ENCODE measurements around the gene MIAT.

MIAT gene

DNA sequence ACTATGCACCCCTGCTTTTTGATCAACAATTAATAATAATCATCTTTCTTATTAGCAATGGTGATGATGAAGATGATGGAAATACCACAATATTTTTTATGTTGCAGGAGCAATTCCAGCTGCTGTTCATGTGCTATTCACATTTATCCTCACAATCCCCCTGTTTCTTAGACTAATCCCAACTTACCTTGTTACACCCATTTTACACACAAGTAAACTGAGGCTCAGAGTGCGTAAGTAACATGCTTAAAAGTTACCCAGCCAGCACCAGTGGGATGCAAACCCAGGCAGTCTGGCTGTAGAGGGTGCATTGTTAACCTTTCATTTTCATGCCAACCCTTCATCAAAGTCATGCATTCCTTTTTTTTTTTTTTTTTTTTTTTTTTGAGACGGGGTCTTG is 37.2 kb upstream of the MIAT start:
- H3K9ac ChIP-seq (ENCODE audit: insufficient read length, low read depth), result no peak overlapping the region
- H3K4me3 ChIP-seq (ENCODE audit: insufficient read length, low read depth), result no peak overlapping the region
- no peak for DNase-seq (ENCODE audit: low read depth, low spot score)
- peaks cover 6% of the 10 kb centered on the region for H3K4me1 ChIP-seq (ENCODE audit: insufficient read depth, insufficient read length)
- no peaks in the 10 kb centered on the region for H3K27me3 ChIP-seq (ENCODE audit: insufficient read depth, insufficient read length)
- H3K9me3 ChIP-seq (ENCODE audit: insufficient read depth, low read length), result no peaks in the 10 kb centered on the region; the same call in 1 of the 2 replicates
- H3K36me3 ChIP-seq (ENCODE audit: insufficient read depth, insufficient read length, low read length), result no peaks in the 10 kb centered on the region
- no peak for TF ChIP-seq SUZ12 (IDR thresholded peaks at IDR 0.05; ENCODE audit: extremely low read depth, insufficient read depth, insufficient read length)
- TF ChIP-seq YY1 (IDR thresholded peaks at IDR 0.05; ENCODE audit: insufficient read depth, insufficient read length), result no peak
- TF ChIP-seq ZNF274 (IDR thresholded peaks at IDR 0.05; ENCODE audit: low read depth, low read length), result no peak

DNA sequence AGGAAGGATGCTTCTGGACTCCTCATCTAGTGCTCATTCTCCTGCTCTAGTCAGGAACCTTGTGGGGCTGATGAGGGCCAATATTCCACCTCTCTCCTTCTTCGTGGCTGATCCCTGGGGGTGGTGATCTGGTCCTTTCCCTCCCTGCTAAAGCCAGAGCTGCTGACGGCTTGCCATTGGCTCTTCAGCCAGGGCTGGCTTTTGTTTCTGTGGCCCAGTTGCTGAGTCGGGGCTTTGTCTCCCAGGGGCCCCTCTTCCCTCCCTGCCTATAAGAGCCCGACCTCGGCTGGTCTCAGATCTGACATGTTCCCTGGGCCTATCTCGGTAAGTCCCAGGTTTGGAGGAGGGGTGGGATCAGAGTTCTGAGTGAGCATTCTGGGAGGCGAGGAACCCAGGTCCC is 35.7 kb upstream of the MIAT start, which contains the start of gene CRYBA4:
Gene CRYBA4 (plus strand): TSS at position 301 of the 400 bp plus-strand sequence. CDS start 634 bp downstream, outside the sequence.
- TF ChIP-seq YY1 (IDR thresholded peaks at IDR 0.05; ENCODE audit: insufficient read depth, insufficient read length), result no peak
- TF ChIP-seq SUZ12 (IDR thresholded peaks at IDR 0.05; ENCODE audit: extremely low read depth, insufficient read depth, insufficient read length), result no peak
- TF ChIP-seq ZNF274 (IDR thresholded peaks at IDR 0.05; ENCODE audit: low read depth, low read length), result no peak
- no peak for DNase-seq (ENCODE audit: low read depth, low spot score)
- Histone ChIP-seq H3K36me3 (ENCODE audit: insufficient read depth, insufficient read length, low read length) (no peaks in the 10 kb centered on the region), H3K9ac (ENCODE audit: insufficient read length, low read depth) (no peak within 1 kb of the TSS), H3K4me1 (ENCODE audit: insufficient read depth, insufficient read length) (peaks cover 3% of the 10 kb centered on the region), H3K9me3 (ENCODE audit: insufficient read depth, low read length) (no peaks in the 10 kb centered on the region; the same call in 1 of the 2 replicates), H3K27me3 (ENCODE audit: insufficient read depth, insufficient read length) (no peaks in the 10 kb centered on the region), H3K4me3 (ENCODE audit: insufficient read length, low read depth) (no peak within 1 kb of the TSS)

GRCh38 chr22:26623984-26624383 is 33.4 kb upstream of the MIAT start:
- Histone ChIP-seq H3K27me3 (ENCODE audit: insufficient read depth, insufficient read length) (no peaks in the 10 kb centered on the region), H3K4me1 (ENCODE audit: insufficient read depth, insufficient read length) (no peaks in the 10 kb centered on the region), H3K4me3 (ENCODE audit: insufficient read length, low read depth) (no peak overlapping the region), H3K36me3 (ENCODE audit: insufficient read depth, insufficient read length, low read length) (no peaks in the 10 kb centered on the region), H3K9me3 (ENCODE audit: insufficient read depth, low read length) (no peaks in the 10 kb centered on the region; the same call in 1 of the 2 replicates), H3K9ac (ENCODE audit: insufficient read length, low read depth) (no peak overlapping the region)
- DNase-seq (ENCODE audit: low read depth, low spot score), result no peak
- TF ChIP-seq SUZ12 (IDR thresholded peaks at IDR 0.05; ENCODE audit: extremely low read depth, insufficient read depth, insufficient read length) (no peak), YY1 (IDR thresholded peaks at IDR 0.05; ENCODE audit: insufficient read depth, insufficient read length) (no peak), ZNF274 (IDR thresholded peaks at IDR 0.05; ENCODE audit: low read depth, low read length) (no peak)

GRCh38 chr22:26624803-26625202 is 32.6 kb upstream of the MIAT start:
- H3K4me1 ChIP-seq (ENCODE audit: insufficient read depth, insufficient read length), result no peaks in the 10 kb centered on the region
- DNase-seq (ENCODE audit: low read depth, low spot score), result no peak
- TF ChIP-seq YY1 (IDR thresholded peaks at IDR 0.05; ENCODE audit: insufficient read depth, insufficient read length) (no peak), SUZ12 (IDR thresholded peaks at IDR 0.05; ENCODE audit: extremely low read depth, insufficient read depth, insufficient read length) (no peak)
- H3K9me3 ChIP-seq (ENCODE audit: insufficient read depth, low read length), result no peaks in the 10 kb centered on the region; the same call in 1 of the 2 replicates
- no peaks in the 10 kb centered on the region for H3K27me3 ChIP-seq (ENCODE audit: insufficient read depth, insufficient read length)
- no peak overlapping the region for H3K9ac ChIP-seq (ENCODE audit: insufficient read length, low read depth)
- H3K36me3 ChIP-seq (ENCODE audit: insufficient read depth, insufficient read length, low read length), result no peaks in the 10 kb centered on the region
- no peak overlapping the region for H3K4me3 ChIP-seq (ENCODE audit: insufficient read length, low read depth)

GRCh38 chr22:26629988-26630761 is 27.2 kb upstream of the MIAT start:
- Histone ChIP-seq H3K9ac (ENCODE audit: insufficient read length, low read depth) (no peak overlapping the region), H3K36me3 (ENCODE audit: insufficient read depth, insufficient read length, low read length) (no peaks in the 10 kb centered on the region), H3K9me3 (ENCODE audit: insufficient read depth, low read length) (no peaks in the 10 kb centered on the region; the same call in 1 of the 2 replicates), H3K4me1 (ENCODE audit: insufficient read depth, insufficient read length) (no peaks in the 10 kb centered on the region), H3K4me3 (ENCODE audit: insufficient read length, low read depth) (no peak overlapping the region), H3K27me3 (ENCODE audit: insufficient read depth, insufficient read length) (no peaks in the 10 kb centered on the region)
- TF ChIP-seq SUZ12 (IDR thresholded peaks at IDR 0.05; ENCODE audit: extremely low read depth, insufficient read depth, insufficient read length), result no peak
- TF ChIP-seq ZNF274 (IDR thresholded peaks at IDR 0.05; ENCODE audit: low read depth, low read length), result no peak
- no peak for TF ChIP-seq YY1 (IDR thresholded peaks at IDR 0.05; ENCODE audit: insufficient read depth, insufficient read length)
- no peak for DNase-seq (ENCODE audit: low read depth, low spot score)

- H3K9ac ChIP-seq (ENCODE audit: insufficient read length, low read depth), result no peak overlapping the region
- no peak for TF ChIP-seq ZNF274 (IDR thresholded peaks at IDR 0.05; ENCODE audit: low read depth, low read length)
These were observed 26.1 kb upstream of the MIAT start for GRCh38 chr22:26631282-26631681.

GRCh38 chr22:26632422-26633155 is 24.8 kb upstream of the MIAT start:
- no peaks in the 10 kb centered on the region for H3K36me3 ChIP-seq (ENCODE audit: insufficient read depth, insufficient read length, low read length)
- H3K9ac ChIP-seq (ENCODE audit: insufficient read length, low read depth), result no peak overlapping the region
- no peaks in the 10 kb centered on the region for H3K27me3 ChIP-seq (ENCODE audit: insufficient read depth, insufficient read length)
- no peak overlapping the region for H3K4me3 ChIP-seq (ENCODE audit: insufficient read length, low read depth)
- no peaks in the 10 kb centered on the region for H3K4me1 ChIP-seq (ENCODE audit: insufficient read depth, insufficient read length)
- H3K9me3 ChIP-seq (ENCODE audit: insufficient read depth, low read length), result no peaks in the 10 kb centered on the region
- no peak for DNase-seq (ENCODE audit: low read depth, low spot score)
- TF ChIP-seq SUZ12 (IDR thresholded peaks at IDR 0.05; ENCODE audit: extremely low read depth, insufficient read depth, insufficient read length), result no peak
- no peak for TF ChIP-seq YY1 (IDR thresholded peaks at IDR 0.05; ENCODE audit: insufficient read depth, insufficient read length)
- no peak for TF ChIP-seq ZNF274 (IDR thresholded peaks at IDR 0.05; ENCODE audit: low read depth, low read length)

More at GRCh38 chr22:26631282-26631681, 26.1 kb upstream of the MIAT start:
- no peaks in the 10 kb centered on the region for H3K27me3 ChIP-seq (ENCODE audit: insufficient read depth, insufficient read length)
- no peak for DNase-seq (ENCODE audit: low read depth, low spot score)
- no peak overlapping the region for H3K4me3 ChIP-seq (ENCODE audit: insufficient read length, low read depth)
- no peaks in the 10 kb centered on the region for H3K36me3 ChIP-seq (ENCODE audit: insufficient read depth, insufficient read length, low read length)
- H3K4me1 ChIP-seq (ENCODE audit: insufficient read depth, insufficient read length), result no peaks in the 10 kb centered on the region
- H3K9me3 ChIP-seq (ENCODE audit: insufficient read depth, low read length), result no peaks in the 10 kb centered on the region
